Caco-2 (cell line): ENCODE results near the gene CYGB. TPM values are rescaled to one million over a fixed set of nuclear protein-coding genes. Genes with fewer than 3 reads are reported as not detected.
A peak's percentile ranks its signal among the peaks of the same experiment; 100 is the strongest.

Source experiments
- BruUV-seq: library from RNA; stranded (reverse); fragments of 400-500 nt; replicated peaks from 2 replicates; lab custom pipeline; 2021; lab: Mats Ljungman, UMichigan
- CTCF ChIA-PET: fragments of 300-600 bp; sonication (Branson Sonifier 250); formaldehyde crosslinking; loops from one replicate; lab custom pipeline; 2022; ENCODE audit warnings: antibody characterized with exemption; lab: Charles Lee
- POLR2A ChIA-PET: fragments of 300-600 bp; sonication (Branson Sonifier 250); formaldehyde crosslinking; loops from one replicate; lab custom pipeline; 2022; ENCODE audit warnings: antibody characterized with exemption; lab: Charles Lee
- DNase-seq, 2 experiments: peaks; one replicate each; pipeline versions ENCODE4 v3.0.0 to v3.0.0-alpha.2; 2020 to 2022
- H3K27me3 ChIP-seq: replicated peaks from 2 replicates; pipeline ENCODE4 v1.6.0; 2011; ENCODE audit warnings: low read length; ENCODE audit not compliant: control insufficient read depth, insufficient read depth
- H3K36me3 ChIP-seq: 2 replicates; pipeline ENCODE4 v1.5.1; 2011; ENCODE audit warnings: low read length; ENCODE audit not compliant: control insufficient read depth, insufficient read depth
- H3K4me1 ChIP-seq: fragments of 250-450 bp; sonication (Bioruptor Pico); 2 replicates; pipeline ENCODE4 v1.5.1; 2020; ENCODE audit warnings: mild to moderate bottlenecking
- H3K4me3 ChIP-seq: 2 replicates; pipeline ENCODE4 v1.5.1; 2011; ENCODE audit warnings: low read depth, mild to moderate bottlenecking, control low read depth, low read length
- H3K9me3 ChIP-seq: fragments of 250-450 bp; sonication (Bioruptor Pico); 2 replicates; pipeline ENCODE4 v1.5.1; 2020; ENCODE audit warnings: mild to moderate bottlenecking, moderate library complexity
- H3K27ac Mint-ChIP-seq: one replicate; pipeline ENCODE4 v1.8.0; 2022; ENCODE audit warnings: mixed read lengths; ENCODE audit not compliant: unreplicated experiment
- H3K27me3 Mint-ChIP-seq: one replicate; pipeline ENCODE4 v1.8.0; 2022; ENCODE audit warnings: mixed read lengths; ENCODE audit not compliant: insufficient read depth, unreplicated experiment
- H3K36me3 Mint-ChIP-seq: one replicate; pipeline ENCODE4 v1.8.0; 2022; ENCODE audit warnings: mild to moderate bottlenecking, mixed read lengths; ENCODE audit not compliant: insufficient read depth, unreplicated experiment
- H3K4me1 Mint-ChIP-seq: one replicate; pipeline ENCODE4 v1.8.0; 2022; ENCODE audit warnings: low read depth, mixed read lengths; ENCODE audit not compliant: unreplicated experiment
- H3K4me3 Mint-ChIP-seq: one replicate; pipeline ENCODE4 v1.8.0; 2022; ENCODE audit warnings: mild to moderate bottlenecking, moderate library complexity, mixed read lengths; ENCODE audit not compliant: unreplicated experiment
- H3K9me3 Mint-ChIP-seq: one replicate; pipeline ENCODE4 v1.8.0; 2022; ENCODE audit warnings: mixed read lengths; ENCODE audit not compliant: unreplicated experiment
- intact Hi-C: fragments of 100-400 bp; cut with micrococcal nuclease; formaldehyde crosslinking; loops from one replicate; pipeline ENCODE4 v1.10.0; 2022; ENCODE audit not compliant: unreplicated experiment
- total RNA-seq: library from RNA; stranded (reverse); gene quantifications from 2 replicates; pipeline ENCODE4 v1.2.3, GENCODE V29; 2022
- TF ChIP-seq, protein P1 (sequence below), 2 experiments: fragments of 200-600 bp in 1 of 2; IDR thresholded peaks; 1 replicate in 1 of 2; 2 replicates in 1 of 2; pipeline versions ENCODE4 v1.5.1 to v1.8.0; 2011 to 2022; ENCODE audit warnings: antibody characterized with exemption in 1 of 2, control low read depth in 1 of 2, inconsistent platforms in 1 of 2, low read depth in 1 of 2, low read length in 1 of 2, mild to moderate bottlenecking in 1 of 2, moderate library complexity in 1 of 2; ENCODE audit not compliant: insufficient read depth in 1 of 2, severe bottlenecking in 1 of 2, unreplicated experiment in 1 of 2

CYGB gene
- total RNA-seq, 1 experiment from 2014 or later, result 0.32 TPM

DNA sequence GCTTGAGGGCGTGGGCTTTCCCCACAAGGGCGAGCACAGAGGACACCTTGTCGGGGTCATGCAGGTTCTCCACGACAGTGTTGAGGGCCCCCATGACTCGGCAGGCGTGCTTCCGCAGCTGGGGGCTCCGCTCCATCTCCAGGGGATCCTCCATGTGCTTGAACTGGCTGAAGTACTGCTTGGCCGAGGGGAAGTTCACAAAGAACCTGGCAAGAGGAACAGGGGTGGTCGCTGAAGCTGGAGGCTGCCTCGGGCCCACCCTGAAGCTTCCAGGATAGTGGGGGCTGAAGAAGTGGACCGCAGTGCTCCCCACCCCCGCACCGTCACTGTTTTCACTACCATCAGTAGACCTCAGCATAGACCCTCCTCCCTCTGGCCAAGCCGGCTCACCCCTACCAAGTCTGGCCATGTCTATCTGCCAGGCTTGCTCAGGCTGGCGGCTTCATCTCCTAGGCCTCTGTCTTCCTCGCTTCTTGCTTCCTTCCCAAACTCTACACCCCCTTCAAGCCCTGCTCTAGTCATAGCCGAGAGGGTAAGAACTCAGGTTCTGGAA is 5.9 kb downstream of the CYGB start:
- TF ChIP-seq, protein P1, sequence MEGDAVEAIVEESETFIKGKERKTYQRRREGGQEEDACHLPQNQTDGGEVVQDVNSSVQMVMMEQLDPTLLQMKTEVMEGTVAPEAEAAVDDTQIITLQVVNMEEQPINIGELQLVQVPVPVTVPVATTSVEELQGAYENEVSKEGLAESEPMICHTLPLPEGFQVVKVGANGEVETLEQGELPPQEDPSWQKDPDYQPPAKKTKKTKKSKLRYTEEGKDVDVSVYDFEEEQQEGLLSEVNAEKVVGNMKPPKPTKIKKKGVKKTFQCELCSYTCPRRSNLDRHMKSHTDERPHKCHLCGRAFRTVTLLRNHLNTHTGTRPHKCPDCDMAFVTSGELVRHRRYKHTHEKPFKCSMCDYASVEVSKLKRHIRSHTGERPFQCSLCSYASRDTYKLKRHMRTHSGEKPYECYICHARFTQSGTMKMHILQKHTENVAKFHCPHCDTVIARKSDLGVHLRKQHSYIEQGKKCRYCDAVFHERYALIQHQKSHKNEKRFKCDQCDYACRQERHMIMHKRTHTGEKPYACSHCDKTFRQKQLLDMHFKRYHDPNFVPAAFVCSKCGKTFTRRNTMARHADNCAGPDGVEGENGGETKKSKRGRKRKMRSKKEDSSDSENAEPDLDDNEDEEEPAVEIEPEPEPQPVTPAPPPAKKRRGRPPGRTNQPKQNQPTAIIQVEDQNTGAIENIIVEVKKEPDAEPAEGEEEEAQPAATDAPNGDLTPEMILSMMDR (IDR thresholded peaks at IDR 0.05; ENCODE audit: insufficient read depth in 1 of 2, low read depth in 1 of 2, low read length in 1 of 2, severe bottlenecking in 1 of 2, unreplicated experiment in 1 of 2), result no peak
- Mint-ChIP-seq H3K4me3 (no peak overlapping the region), H3K36me3 (no peaks in the 10 kb centered on the region), H3K9me3 (no peaks in the 10 kb centered on the region), H3K27ac (peak overlapping the region; percentile 43), H3K4me1 (peaks cover 15% of the 10 kb centered on the region), H3K27me3 (no peaks in the 10 kb centered on the region)
- BruUV-seq, result no TSS peak
- H3K27me3 ChIP-seq, result no peaks in the 10 kb centered on the region
- H3K4me1 ChIP-seq, result peaks cover 20% of the 10 kb centered on the region
- H3K36me3 ChIP-seq, result no peaks in the 10 kb centered on the region
- intact Hi-C loops, result no loop called here
- no peaks in the 10 kb centered on the region for H3K9me3 ChIP-seq
- DNase-seq, result no peak
- no peak overlapping the region for H3K4me3 ChIP-seq
- CTCF ChIA-PET, result no interaction called here
- POLR2A ChIA-PET, result no interaction called here

DNA sequence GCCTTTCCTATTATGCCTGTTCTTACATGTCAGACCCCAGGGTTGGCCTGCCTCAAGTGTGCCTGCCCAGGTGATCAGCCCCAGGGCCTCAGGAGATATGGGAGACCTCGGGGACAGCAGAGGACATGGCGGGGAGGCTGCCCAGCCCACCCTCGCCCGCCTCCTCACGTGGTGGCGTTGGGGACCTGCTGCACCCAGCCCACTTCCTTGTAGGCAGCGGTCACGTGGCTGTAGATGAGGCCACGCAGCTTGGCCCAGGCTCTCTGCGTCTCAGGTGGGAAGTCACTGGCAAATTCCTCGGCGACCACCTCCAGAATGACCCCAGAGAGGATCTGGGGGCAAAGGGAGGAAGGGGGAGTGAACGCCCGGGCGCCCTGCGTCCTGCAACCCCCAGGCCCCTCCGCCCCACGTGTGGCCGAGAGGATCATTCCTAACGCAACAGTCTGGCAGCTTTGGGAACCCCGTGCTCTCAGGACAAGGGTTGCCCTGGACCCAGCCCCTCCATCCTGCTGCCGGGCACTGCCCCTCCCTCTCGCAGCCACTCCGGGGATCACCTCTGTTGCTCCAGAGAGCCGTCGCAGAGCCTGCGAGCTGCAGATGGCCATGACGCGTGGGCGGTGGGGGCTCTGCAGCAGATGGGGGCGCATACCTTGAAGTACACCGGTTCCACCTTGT is 6.6 kb downstream of the CYGB start:
- Histone ChIP-seq H3K9me3 (no peaks in the 10 kb centered on the region), H3K36me3 (no peaks in the 10 kb centered on the region), H3K4me1 (peaks cover 20% of the 10 kb centered on the region), H3K27me3 (no peaks in the 10 kb centered on the region), H3K4me3 (no peak overlapping the region)
- ChIA-PET POLR2A (no interaction called here), CTCF (no interaction called here)
- intact Hi-C loops, result no loop called here
- H3K4me3 Mint-ChIP-seq, result no peak overlapping the region
- BruUV-seq, result no TSS peak
- no peaks in the 10 kb centered on the region for H3K36me3 Mint-ChIP-seq
- DNase-seq, result no peak
- H3K9me3 Mint-ChIP-seq, result no peaks in the 10 kb centered on the region
- peaks cover 15% of the 10 kb centered on the region for H3K4me1 Mint-ChIP-seq
- no peak overlapping the region for H3K27ac Mint-ChIP-seq
- H3K27me3 Mint-ChIP-seq, result no peaks in the 10 kb centered on the region
- TF ChIP-seq, protein P1 (IDR thresholded peaks at IDR 0.05; ENCODE audit: insufficient read depth in 1 of 2, low read depth in 1 of 2, low read length in 1 of 2, severe bottlenecking in 1 of 2, unreplicated experiment in 1 of 2), result no peak

DNA sequence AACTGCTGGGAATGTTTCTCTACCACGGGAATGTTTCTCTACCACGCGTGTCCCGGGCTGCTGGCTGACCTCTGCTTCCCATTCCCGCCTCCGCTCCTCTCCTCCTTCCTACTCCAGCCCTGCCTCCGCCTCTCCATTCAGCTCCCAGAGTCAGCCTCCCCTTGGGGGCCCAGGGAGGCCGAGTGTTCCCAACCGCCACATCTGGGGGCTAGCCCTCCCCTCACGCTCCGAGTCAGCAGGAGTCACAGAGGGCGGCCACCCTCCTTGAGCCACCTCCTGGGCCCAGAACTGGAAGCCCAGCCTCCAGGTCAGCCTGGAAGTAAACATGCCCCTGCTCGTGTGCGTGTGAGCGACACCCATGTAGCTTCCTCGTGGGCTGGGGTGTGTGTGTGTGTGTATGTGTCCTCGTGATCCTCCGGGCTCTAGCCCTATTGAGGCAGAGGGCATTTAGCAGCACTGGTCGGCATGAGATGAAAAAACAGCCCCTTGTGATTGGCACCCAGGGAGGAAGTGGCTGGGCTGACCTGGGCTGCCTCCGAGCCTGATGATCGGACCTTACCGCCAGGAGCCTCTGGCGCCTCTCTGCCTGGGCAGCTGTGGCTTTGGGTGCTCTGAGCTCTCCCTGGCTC is 7.3 kb downstream of the CYGB start:
- peaks cover 15% of the 10 kb centered on the region for H3K4me1 Mint-ChIP-seq
- H3K4me3 Mint-ChIP-seq, result no peak overlapping the region
- Histone ChIP-seq H3K9me3 (no peaks in the 10 kb centered on the region), H3K4me3 (no peak overlapping the region), H3K27me3 (no peaks in the 10 kb centered on the region), H3K36me3 (no peaks in the 10 kb centered on the region), H3K4me1 (peaks cover 23% of the 10 kb centered on the region)
- no peaks in the 10 kb centered on the region for H3K36me3 Mint-ChIP-seq
- no TSS peak for BruUV-seq
- peak overlapping the region; percentile 3 for H3K27ac Mint-ChIP-seq
- H3K9me3 Mint-ChIP-seq, result no peaks in the 10 kb centered on the region
- ChIA-PET CTCF (no interaction called here), POLR2A (no interaction called here)
- no peaks in the 10 kb centered on the region for H3K27me3 Mint-ChIP-seq
- TF ChIP-seq, protein P1 (IDR thresholded peaks at IDR 0.05; ENCODE audit: insufficient read depth in 1 of 2, low read depth in 1 of 2, low read length in 1 of 2, severe bottlenecking in 1 of 2, unreplicated experiment in 1 of 2), result no peak
- intact Hi-C loops, result no loop called here
- no peak for DNase-seq
